ENCODE results near the gene NDOR1.

Gene NDOR1

DNA sequence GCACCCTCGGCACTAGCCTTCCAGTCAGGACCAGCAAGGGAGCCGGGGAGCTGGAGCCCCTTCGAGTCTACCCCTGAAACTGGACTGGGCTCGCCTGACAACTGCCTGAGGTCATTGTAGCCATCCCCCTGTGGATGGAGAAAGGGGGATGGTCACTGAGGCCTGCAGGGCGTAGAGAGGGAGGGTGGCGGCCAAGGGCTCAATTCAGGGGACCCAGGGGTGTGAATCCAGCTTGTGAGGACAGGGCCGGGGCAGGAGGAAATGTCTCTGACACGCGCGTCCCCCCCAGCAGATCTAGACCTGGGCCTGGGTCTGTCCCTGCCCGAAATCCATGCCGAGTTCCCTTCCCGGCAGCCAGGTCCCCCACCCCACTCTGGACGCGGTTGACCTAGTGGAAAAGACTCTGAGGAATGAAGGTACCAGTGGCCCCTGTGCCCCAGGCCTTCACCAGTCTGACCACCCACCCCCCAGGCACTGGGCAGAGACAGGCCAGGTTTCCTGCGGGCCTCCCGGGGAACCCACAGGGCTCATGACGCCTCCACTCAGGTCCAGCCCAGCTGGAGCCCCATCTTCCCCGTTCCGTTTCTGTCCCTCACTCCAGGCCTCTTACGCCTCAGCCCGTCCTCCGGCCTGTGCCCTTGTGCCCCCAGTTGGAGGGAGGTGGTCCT, 26.0 kb downstream of the NDOR1 start:
- H3K9me2 ChIP-seq (replicated peaks; ENCODE audit: control insufficient read depth, low read length), result no peaks in the 10 kb centered on the region
- H3F3A ChIP-seq (ENCODE audit: control insufficient read depth, insufficient read depth), result no peaks in the 10 kb centered on the region
- H3K36me3 ChIP-seq (ENCODE audit: control insufficient read depth, low read length), result no peaks in the 10 kb centered on the region
- H3K4me3 ChIP-seq (ENCODE audit: low read length), result no peak overlapping the region
- no peaks in the 10 kb centered on the region for H3K79me2 ChIP-seq (ENCODE audit: control insufficient read depth, low read length)
- no peak overlapping the region for H3K27ac ChIP-seq (ENCODE audit: low read depth, low read length)
- TF ChIP-seq, protein P1, sequence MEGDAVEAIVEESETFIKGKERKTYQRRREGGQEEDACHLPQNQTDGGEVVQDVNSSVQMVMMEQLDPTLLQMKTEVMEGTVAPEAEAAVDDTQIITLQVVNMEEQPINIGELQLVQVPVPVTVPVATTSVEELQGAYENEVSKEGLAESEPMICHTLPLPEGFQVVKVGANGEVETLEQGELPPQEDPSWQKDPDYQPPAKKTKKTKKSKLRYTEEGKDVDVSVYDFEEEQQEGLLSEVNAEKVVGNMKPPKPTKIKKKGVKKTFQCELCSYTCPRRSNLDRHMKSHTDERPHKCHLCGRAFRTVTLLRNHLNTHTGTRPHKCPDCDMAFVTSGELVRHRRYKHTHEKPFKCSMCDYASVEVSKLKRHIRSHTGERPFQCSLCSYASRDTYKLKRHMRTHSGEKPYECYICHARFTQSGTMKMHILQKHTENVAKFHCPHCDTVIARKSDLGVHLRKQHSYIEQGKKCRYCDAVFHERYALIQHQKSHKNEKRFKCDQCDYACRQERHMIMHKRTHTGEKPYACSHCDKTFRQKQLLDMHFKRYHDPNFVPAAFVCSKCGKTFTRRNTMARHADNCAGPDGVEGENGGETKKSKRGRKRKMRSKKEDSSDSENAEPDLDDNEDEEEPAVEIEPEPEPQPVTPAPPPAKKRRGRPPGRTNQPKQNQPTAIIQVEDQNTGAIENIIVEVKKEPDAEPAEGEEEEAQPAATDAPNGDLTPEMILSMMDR (IDR thresholded peaks at IDR 0.05; ENCODE audit: low read depth, low read length, poor library complexity, severe bottlenecking), result no peak
- no peak for TF ChIP-seq EZH2phosphoT487 (IDR thresholded peaks at IDR 0.05; ENCODE audit: borderline replicate concordance, low read length)
- peaks cover 33% of the 10 kb centered on the region for H3K4me1 ChIP-seq (ENCODE audit: control insufficient read depth, low read length)
- H3K9me3 ChIP-seq (ENCODE audit: control insufficient read depth, insufficient read depth, low read length), result no peaks in the 10 kb centered on the region
- H3K4me2 ChIP-seq (ENCODE audit: low read length), result no peak overlapping the region
- peaks cover 13% of the 10 kb centered on the region for H3K27me3 ChIP-seq (ENCODE audit: control insufficient read depth, low read length)
- H4K20me1 ChIP-seq (ENCODE audit: control insufficient read depth, insufficient read depth, low read depth, low read length), result no peaks in the 10 kb centered on the region

DNA sequence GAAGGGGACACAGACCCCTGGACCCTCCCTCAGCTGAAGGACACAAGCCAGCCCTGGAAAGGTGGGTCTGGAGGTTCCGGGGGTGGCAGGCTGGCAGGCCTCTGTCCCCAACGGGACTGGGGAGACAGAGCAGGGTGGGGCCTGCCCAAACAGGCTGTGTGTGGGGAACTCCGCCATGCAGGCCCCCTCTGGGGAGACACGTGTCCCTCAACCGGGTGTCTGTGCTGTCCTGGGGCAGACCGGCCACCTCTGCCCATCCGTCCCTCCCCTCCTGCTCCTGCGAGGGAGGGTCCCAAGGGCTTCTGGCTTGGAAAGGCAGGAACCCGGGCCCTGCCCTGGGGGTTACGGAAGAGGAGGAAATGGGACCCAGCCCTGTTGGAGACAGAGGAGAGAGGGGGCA, 26.6 kb downstream of the NDOR1 start:
- peaks cover 3% of the 10 kb centered on the region for H3K79me2 ChIP-seq (ENCODE audit: control insufficient read depth, low read length)
- H4K20me1 ChIP-seq (ENCODE audit: control insufficient read depth, insufficient read depth, low read depth, low read length), result no peaks in the 10 kb centered on the region
- no peaks in the 10 kb centered on the region for H3K9me3 ChIP-seq (ENCODE audit: control insufficient read depth, insufficient read depth, low read length)
- H3F3A ChIP-seq (ENCODE audit: control insufficient read depth, insufficient read depth), result no peaks in the 10 kb centered on the region
- H3K27me3 ChIP-seq (ENCODE audit: control insufficient read depth, low read length), result peaks cover 13% of the 10 kb centered on the region
- H3K4me2 ChIP-seq (ENCODE audit: low read length), result no peak overlapping the region
- peaks cover 37% of the 10 kb centered on the region for H3K4me1 ChIP-seq (ENCODE audit: control insufficient read depth, low read length)
- no peaks in the 10 kb centered on the region for H3K36me3 ChIP-seq (ENCODE audit: control insufficient read depth, low read length)
- H3K9me2 ChIP-seq (replicated peaks; ENCODE audit: control insufficient read depth, low read length), result no peaks in the 10 kb centered on the region
- H3K4me3 ChIP-seq (ENCODE audit: low read length), result no peak overlapping the region
- TF ChIP-seq, protein P1 (IDR thresholded peaks at IDR 0.05; ENCODE audit: low read depth, low read length, poor library complexity, severe bottlenecking), result no peak
- TF ChIP-seq EZH2phosphoT487 (IDR thresholded peaks at IDR 0.05; ENCODE audit: borderline replicate concordance, low read length), result no peak
- no peak overlapping the region for H3K27ac ChIP-seq (ENCODE audit: low read depth, low read length)

DNA sequence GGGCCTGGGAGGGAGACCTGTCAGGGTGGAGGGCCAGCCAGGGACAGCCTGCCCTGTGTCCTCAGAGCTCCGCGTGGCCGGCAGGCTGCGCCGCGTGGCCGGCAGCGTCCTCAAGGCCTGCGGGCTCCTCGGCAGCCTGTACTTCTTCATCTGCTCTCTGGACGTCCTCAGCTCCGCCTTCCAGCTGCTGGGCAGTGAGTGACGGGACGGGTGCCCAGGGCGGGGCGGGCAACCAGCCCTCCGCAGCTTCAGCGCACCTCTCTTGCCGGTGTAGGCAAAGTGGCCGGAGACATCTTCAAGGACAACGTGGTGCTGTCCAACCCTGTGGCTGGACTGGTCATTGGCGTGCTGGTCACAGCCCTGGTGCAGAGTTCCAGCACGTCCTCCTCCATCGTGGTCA, 27.0 kb downstream of the NDOR1 start:
- no peak overlapping the region for H3K27ac ChIP-seq (ENCODE audit: low read depth, low read length)
- H3K4me2 ChIP-seq (ENCODE audit: low read length), result no peak overlapping the region
- TF ChIP-seq, protein P1 (IDR thresholded peaks at IDR 0.05; ENCODE audit: low read depth, low read length, poor library complexity, severe bottlenecking), result no peak
- no peak for TF ChIP-seq EZH2phosphoT487 (IDR thresholded peaks at IDR 0.05; ENCODE audit: borderline replicate concordance, low read length)

More for the DNA sequence above, 27.0 kb downstream of the NDOR1 start:
- Histone ChIP-seq H3F3A (ENCODE audit: control insufficient read depth, insufficient read depth) (no peaks in the 10 kb centered on the region), H3K9me2 (replicated peaks; ENCODE audit: control insufficient read depth, low read length) (no peaks in the 10 kb centered on the region), H3K79me2 (ENCODE audit: control insufficient read depth, low read length) (peaks cover 7% of the 10 kb centered on the region), H3K4me3 (ENCODE audit: low read length) (no peak overlapping the region), H3K27me3 (ENCODE audit: control insufficient read depth, low read length) (peaks cover 13% of the 10 kb centered on the region), H4K20me1 (ENCODE audit: control insufficient read depth, insufficient read depth, low read depth, low read length) (no peaks in the 10 kb centered on the region), H3K9me3 (ENCODE audit: control insufficient read depth, insufficient read depth, low read length) (no peaks in the 10 kb centered on the region), H3K4me1 (ENCODE audit: control insufficient read depth, low read length) (peaks cover 37% of the 10 kb centered on the region), H3K36me3 (ENCODE audit: control insufficient read depth, low read length) (no peaks in the 10 kb centered on the region)
